ENCODE results near the gene SUN2.

SUN2 gene

DNA sequence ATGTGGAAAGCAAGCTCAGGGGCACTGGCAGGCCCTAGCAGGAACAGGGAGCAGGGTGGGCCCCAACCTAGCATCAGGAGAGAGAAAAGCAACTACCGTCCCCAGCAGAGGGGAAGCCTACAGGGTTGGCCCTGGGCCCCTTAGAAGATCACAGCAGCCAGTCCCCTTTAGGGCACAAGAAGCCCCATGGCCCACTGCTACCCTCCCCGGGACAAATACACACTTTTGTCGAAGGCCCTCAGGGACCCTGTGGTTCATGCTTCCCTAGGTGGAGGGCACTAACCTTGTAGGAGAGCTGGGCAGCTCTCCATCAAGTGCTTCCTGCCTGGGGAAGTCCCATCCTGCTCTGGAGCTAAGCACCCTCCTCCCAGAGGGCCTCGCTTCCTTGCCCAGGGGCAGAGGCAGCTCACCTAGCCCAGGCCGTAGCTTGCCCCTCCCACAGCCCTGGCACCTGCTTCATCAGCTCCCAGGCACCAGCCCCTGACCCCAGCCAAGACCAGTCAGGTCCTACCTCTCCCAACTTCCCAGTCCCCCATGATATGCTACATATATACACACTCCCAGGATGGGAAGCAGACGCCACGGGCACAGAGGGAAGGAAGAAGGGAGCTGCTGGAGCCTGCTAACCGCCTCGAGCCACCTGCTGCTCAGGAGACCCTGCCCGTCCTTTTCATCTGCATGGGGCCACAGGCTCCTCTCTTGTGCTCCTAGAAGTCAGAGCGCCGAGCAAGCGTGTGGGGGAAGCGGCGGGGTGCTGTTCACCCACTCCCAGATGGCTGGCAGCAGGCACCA, 20.1 kb downstream of the SUN2 start:
- no peak overlapping the region for H3K4me3 ChIP-seq (ENCODE audit: low read length)
- TF ChIP-seq, protein P1, sequence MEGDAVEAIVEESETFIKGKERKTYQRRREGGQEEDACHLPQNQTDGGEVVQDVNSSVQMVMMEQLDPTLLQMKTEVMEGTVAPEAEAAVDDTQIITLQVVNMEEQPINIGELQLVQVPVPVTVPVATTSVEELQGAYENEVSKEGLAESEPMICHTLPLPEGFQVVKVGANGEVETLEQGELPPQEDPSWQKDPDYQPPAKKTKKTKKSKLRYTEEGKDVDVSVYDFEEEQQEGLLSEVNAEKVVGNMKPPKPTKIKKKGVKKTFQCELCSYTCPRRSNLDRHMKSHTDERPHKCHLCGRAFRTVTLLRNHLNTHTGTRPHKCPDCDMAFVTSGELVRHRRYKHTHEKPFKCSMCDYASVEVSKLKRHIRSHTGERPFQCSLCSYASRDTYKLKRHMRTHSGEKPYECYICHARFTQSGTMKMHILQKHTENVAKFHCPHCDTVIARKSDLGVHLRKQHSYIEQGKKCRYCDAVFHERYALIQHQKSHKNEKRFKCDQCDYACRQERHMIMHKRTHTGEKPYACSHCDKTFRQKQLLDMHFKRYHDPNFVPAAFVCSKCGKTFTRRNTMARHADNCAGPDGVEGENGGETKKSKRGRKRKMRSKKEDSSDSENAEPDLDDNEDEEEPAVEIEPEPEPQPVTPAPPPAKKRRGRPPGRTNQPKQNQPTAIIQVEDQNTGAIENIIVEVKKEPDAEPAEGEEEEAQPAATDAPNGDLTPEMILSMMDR (conservative IDR thresholded peaks at IDR 0.05; ENCODE audit: low read depth, low read length) = no peak
- no peak for DNase-seq (ENCODE audit: low read depth)

DNA sequence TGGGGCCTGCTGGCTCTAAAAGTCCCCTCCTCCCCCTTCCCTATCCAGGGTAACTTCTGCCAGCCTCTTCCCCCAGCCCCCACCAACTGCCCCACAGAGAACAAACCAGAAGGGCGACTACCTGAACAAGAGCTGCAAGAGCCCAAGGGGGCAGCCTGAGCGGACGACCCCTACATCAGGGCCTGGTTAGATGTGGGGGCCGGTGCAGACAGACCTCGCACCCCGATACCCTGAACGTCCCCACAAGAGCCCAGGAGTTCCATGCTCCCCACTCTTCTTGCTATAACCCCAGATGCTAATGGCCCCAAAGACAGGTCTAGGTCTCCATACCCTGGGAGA, 20.7 kb downstream of the SUN2 start:
- TF ChIP-seq, protein P1 (conservative IDR thresholded peaks at IDR 0.05; ENCODE audit: low read depth, low read length) = no peak
- DNase-seq (ENCODE audit: low read depth) = no peak

DNA sequence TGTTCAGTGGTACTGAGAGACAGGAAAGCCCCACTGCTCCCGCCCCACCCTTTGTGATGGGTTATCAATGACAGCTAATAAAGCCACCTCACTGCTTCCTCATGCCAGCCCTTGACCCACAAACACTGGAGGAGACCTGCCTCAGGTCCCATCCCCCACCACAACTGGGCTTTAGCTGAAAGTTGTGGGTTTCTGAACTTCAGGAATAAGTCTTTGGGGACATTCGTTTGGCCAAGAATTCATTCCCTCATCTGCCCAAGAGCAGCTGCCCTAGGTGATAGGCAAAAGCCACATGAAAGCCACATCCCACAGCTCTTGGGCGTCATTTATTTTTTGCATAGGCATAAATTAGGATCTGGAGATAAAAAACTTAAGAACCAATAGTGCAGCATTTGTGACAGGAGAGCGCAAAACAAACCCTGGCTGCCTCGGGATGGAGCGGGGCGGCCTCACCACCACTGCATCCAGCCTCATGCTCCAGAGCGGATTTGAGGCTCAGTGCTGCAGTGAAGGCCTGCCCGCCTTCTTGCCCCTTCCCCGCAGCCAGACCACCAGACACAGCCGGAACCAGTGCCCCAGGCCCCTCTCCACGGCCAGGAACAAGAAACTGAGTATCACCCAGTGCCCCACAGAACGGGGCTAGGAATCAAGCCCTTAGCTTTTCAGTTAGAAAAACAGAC, 21.2 kb downstream of the SUN2 start:
- TF ChIP-seq, protein P1 (conservative IDR thresholded peaks at IDR 0.05; ENCODE audit: low read depth, low read length) = no peak
- no peak for DNase-seq (ENCODE audit: low read depth)
- H3K4me3 ChIP-seq (ENCODE audit: low read length) = no peak overlapping the region

More for the DNA sequence above, 20.7 kb downstream of the SUN2 start:
- no peak overlapping the region for H3K4me3 ChIP-seq (ENCODE audit: low read length)

DNA sequence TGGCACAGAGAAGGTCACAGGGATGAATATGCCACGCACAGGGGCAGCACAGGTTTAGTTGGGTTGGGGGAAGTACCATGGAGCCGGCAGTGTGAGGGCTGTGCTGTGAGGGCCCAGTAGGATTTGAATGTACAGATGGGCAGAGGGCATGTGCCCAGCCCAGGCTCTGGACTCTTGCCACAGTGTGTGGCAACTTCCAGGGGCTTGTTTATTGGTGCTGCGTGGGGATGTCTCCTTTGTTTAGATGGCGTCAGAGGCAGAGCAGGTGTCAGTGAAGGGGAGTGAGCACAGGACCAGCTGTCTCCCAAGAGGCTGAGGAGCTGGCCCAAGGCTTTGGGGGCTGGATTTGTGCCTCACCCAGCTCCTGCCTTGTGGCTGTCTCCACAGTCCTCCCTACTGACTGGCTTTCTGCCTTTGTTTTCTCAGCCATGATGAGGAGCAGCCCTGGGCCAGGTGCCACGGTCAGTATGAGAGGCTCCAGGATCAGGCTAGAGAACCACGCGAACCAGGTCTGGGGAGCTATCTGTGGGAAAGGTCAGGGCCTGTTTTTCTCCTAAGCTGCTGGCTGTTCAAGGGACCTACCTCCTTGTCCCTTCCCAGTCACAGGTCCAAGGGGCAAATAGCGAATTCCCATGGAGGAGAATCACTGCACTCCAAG, 21.9 kb downstream of the SUN2 start:
- TF ChIP-seq, protein P1 (conservative IDR thresholded peaks at IDR 0.05; ENCODE audit: low read depth, low read length) = no peak
- no peak overlapping the region for H3K4me3 ChIP-seq (ENCODE audit: low read length)
- DNase-seq (ENCODE audit: low read depth) = peak; percentile 90

DNA sequence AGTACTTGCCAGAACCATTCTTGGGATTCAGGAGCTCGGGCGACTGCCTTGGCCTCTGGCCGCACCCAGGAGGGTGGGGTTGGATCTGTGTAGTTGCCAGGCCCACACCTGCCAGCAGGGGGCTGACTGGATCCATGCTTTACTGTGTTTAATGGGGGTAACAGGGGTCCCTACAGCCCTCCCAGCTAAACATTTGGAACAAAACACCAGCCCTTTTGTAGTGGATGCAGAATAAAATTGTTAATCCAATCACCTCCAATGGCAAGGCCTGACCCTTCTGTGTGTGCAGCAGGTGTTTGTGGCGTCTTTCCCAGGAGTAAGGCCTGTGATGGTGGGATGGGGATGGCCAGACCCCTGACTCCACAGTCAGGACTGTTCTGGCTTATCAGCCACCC, 22.5 kb downstream of the SUN2 start:
- H3K4me3 ChIP-seq (ENCODE audit: low read length) = no peak overlapping the region
- DNase-seq (ENCODE audit: low read depth) = no peak
- TF ChIP-seq, protein P1 (conservative IDR thresholded peaks at IDR 0.05; ENCODE audit: low read depth, low read length) = peak; percentile 86

DNA sequence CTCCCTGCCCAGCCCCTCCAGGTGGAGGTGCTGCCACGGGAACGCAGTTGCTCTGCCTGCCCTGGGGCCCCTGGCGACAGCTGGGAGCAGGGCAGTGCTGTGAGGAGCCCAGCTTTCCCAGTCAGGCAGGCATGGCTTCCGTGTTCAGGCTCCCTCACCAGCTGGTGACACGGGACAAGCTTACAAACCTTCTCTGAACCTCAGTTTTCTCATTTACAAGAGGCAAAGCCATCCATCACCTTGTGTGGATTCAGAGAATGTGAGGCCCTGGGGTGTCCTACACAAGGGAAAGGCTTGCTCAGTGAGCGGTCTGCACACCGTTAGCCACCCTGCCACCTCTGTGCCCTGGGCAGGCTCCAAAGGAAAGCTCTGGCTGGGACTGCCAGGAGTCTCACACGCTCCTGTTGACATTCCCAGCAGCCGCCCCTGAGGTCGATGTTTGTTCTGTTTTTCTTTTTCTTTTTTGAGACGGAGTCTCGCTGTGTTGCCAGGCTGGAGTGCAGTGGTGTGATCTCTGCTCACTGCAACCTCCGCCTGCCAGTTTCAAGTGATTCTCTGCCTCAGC, 23.5 kb downstream of the SUN2 start:
- TF ChIP-seq, protein P1 (conservative IDR thresholded peaks at IDR 0.05; ENCODE audit: low read depth, low read length) = no peak
- no peak for DNase-seq (ENCODE audit: low read depth)
- no peak overlapping the region for H3K4me3 ChIP-seq (ENCODE audit: low read length)

Data from retinal pigment epithelial cell (primary cell).